Measurements from ENCODE around the gene UBASH3B. TPM values are rescaled to one million over a fixed set of nuclear protein-coding genes. Genes with fewer than 3 reads are reported as not detected.

The UBASH3B gene
- total RNA-seq, 2 donors from 2014 or later = 7.0 to 10.6 TPM

DNA sequence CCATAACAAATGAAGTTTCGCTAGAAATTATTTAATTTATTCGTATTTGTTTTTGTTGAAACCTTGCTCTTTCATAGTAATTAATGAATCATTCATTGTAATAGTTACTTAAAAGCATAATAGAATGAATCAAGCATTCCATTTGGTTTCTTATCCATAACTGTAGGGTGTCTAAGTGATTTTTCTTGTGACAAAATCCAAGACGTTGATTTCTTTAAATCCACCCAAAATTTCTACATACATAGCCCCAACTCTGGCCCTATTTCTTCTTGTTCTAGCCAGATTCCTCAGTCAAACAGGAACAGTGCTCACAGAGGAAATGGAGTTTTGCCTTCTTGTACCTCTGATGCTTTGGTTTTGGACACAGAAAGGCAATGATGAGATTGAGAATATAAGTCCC lies 25.5 kb downstream of the UBASH3B start:
- no peak for ATAC-seq (replicated peaks)
- Mint-ChIP-seq H3K27ac (no peak overlapping the region), H3K4me1 (peaks cover 7% of the 10 kb centered on the region), H3K9me3 (no peaks in the 10 kb centered on the region), H3K4me3 (no peak overlapping the region), H3K36me3 (ENCODE audit: low read depth) (no peaks in the 10 kb centered on the region), H3K27me3 (no peaks in the 10 kb centered on the region)

DNA sequence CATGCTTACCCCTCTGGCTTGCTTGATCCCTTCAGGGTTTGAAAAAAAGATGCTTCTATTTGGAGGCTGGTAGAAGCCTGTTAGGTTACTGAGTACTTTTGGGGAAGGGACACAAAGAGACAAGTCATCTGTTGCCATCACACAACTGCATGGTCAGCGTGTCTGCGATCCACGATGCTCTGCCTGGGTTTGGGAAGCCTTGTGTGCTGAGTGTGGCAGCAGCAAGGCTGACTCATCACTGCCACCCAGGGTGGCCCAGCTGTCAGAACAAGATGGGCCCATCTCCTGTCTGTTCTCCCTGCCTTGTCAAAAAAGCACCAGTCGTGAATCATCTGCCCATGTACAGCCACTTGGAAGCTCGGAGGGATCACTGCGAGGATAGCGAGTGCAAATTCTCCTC lies 26.2 kb downstream of the UBASH3B start:
- peak; percentile 34 for ATAC-seq (replicated peaks)
- H3K4me1 Mint-ChIP-seq = peaks cover 8% of the 10 kb centered on the region
- no peak overlapping the region for H3K4me3 Mint-ChIP-seq
- H3K9me3 Mint-ChIP-seq = no peaks in the 10 kb centered on the region
- H3K27ac Mint-ChIP-seq = no peak overlapping the region
- no peaks in the 10 kb centered on the region for H3K27me3 Mint-ChIP-seq
- H3K36me3 Mint-ChIP-seq (ENCODE audit: low read depth) = no peaks in the 10 kb centered on the region

DNA sequence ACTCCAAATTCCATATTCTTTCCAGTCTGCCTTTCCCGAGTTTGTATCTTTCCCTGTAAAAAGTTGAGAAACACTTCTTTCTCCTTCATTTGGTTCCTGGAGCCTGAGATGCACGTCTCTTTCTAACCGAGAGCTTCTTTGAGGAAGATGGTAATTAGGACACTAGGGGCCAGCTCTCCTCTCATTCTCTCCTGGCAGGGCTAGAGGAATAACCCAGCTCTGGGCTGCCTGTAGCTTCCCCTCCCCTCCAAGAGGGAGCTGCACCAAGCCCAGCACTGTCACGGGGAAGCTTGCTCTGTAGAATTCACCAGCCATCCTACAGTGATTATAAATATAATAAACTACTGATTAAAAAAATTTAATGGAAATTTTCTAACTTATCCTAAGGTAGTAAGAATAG lies 26.9 kb downstream of the UBASH3B start:
- Mint-ChIP-seq H3K9me3 (no peaks in the 10 kb centered on the region), H3K4me3 (no peak overlapping the region), H3K27ac (no peak overlapping the region), H3K4me1 (peaks cover 11% of the 10 kb centered on the region), H3K27me3 (no peaks in the 10 kb centered on the region), H3K36me3 (ENCODE audit: low read depth) (no peaks in the 10 kb centered on the region)
- ATAC-seq (replicated peaks) = no peak

DNA sequence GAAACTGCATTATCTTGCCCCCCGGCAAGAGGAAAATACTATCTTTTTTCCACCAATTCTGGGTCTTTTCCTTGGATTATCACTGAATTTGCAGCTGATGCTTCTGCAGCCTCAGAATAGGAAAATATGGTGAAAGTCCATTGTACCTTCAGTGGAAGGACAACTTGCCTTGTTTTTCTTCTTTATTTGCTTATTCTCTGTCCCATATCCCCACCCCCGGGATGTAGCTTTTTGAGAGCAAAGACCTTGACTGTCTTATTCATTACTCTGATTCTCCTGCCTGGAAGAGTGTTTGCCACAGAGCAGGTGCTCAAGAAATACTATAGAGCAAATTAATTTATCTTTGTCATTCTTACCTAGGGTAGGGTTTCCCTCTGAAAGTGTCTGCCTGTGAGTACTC lies 29.5 kb downstream of the UBASH3B start:
- Mint-ChIP-seq H3K27me3 (no peaks in the 10 kb centered on the region), H3K36me3 (ENCODE audit: low read depth) (no peaks in the 10 kb centered on the region), H3K9me3 (no peaks in the 10 kb centered on the region), H3K27ac (no peak overlapping the region), H3K4me3 (no peak overlapping the region), H3K4me1 (peaks cover 16% of the 10 kb centered on the region)
- no peak for ATAC-seq (replicated peaks)

DNA sequence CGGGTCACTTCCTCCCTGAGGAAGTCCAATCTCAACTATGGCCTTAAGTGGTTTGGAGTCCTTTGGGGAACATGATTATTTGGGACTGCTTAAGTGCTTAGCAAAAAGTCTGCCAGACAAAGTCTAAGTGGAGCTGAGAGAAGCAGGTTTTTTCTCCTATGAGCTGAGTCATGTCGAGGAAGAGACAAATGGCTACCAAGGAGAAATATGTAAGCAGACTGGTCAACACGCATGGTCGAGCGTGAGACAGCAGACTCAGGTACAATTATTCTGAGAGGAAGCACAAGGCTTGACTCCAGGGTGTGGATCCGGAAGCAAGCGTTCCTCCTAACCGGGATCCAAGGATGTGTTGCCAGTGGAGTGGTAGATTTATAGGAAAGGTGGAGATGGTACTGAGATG lies 30.6 kb downstream of the UBASH3B start:
- Mint-ChIP-seq H3K27ac (no peak overlapping the region), H3K4me3 (no peak overlapping the region), H3K9me3 (no peaks in the 10 kb centered on the region), H3K27me3 (no peaks in the 10 kb centered on the region), H3K4me1 (peaks cover 18% of the 10 kb centered on the region), H3K36me3 (ENCODE audit: low read depth) (no peaks in the 10 kb centered on the region)
- ATAC-seq (replicated peaks) = no peak

DNA sequence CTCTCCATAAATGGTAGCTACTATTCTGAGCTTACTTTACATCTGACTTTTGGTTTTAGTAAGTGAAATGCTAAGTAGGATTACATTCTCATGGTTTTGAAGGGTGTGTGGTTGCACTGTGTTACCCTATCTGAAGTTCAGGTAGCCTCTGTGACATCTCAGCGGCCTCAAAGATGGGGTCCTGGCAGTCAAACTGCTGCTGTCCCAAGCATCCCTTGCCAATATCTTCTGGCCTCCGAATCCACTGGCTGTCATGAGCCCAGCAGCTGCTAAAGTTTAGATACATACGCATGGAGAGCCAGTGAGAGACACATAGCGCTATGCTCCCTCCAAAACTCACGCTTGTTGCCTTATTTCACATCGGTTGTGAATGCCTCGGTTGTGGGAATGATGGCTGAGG lies 34.9 kb downstream of the UBASH3B start:
- Mint-ChIP-seq H3K9me3 (no peaks in the 10 kb centered on the region), H3K36me3 (ENCODE audit: low read depth) (no peaks in the 10 kb centered on the region), H3K27ac (peak overlapping the region; percentile 41), H3K4me3 (peak overlapping the region; percentile 65), H3K4me1 (peaks cover 32% of the 10 kb centered on the region), H3K27me3 (no peaks in the 10 kb centered on the region)
- ATAC-seq (replicated peaks) = peak; percentile 39

DNA sequence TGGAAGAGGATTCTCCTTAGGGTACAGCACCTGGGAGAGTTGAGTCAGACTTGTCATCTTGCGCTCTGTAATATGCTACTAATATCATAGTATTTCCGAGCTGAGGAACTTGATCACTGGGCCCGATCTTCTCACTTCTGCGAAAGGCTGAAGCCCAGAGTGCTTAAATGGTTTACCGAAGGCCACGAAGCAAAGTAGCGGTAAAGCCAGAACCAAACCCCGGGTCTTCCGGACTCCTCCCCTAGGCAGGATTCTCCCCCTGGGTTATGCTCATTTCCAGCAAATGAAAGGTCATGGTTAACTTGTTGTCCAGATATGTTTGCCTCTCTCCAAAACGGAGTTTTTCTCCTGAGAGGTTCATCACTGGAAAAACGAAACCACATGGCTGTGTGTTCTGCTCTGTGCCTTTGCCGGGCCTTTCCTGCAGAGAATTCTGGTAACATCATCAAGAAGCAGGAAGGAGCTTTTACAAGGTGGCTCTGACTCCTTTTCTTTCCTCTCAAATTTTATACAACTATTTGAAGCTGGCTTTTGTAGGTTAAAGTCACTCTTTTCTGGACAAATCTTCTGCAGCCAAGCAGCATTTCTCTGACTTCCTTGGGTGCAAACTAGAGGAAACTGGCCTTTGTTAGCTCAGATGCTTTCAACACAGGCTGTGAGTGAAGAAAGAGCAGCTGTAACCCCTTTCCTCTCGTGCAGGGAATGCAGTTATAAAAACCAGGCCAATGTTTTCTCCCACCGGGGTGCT lies 35.5 kb downstream of the UBASH3B start:
- peak; percentile 16 for ATAC-seq (replicated peaks)
- Mint-ChIP-seq H3K36me3 (ENCODE audit: low read depth) (no peaks in the 10 kb centered on the region), H3K27ac (peak overlapping the region; percentile 41), H3K4me1 (peaks cover 35% of the 10 kb centered on the region), H3K9me3 (no peaks in the 10 kb centered on the region), H3K27me3 (no peaks in the 10 kb centered on the region), H3K4me3 (peak overlapping the region; percentile 65)

DNA sequence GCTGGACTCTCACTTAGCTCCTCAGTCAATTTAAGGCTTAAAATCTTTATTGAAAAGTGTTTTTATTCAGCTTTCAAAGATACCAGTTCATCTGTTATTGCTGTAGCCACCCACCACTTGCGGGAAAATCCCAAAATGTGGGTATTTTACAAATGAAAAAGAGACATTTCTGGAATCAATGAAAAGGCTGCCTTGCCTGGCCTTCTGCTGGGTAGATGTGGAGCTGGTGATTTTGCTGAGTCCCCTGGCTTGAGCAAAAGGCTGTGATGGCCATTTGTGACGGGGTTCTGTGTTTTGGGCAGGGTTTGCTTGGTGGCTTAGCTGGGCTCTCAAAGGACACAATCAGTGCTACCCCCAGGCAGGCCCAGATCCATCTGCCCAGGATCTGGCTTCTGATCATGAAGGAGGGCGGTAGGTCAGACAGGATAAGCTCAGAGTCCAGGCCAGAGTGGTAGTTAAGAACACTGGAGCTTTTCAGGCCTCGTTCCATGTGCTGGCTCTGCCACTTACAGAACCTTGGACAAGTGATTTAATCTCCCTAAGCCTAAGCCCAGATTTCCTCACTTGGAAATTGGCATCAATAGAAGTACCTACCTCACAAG lies 36.1 kb downstream of the UBASH3B start:
- no peak for ATAC-seq (replicated peaks)
- Mint-ChIP-seq H3K9me3 (no peaks in the 10 kb centered on the region), H3K36me3 (ENCODE audit: low read depth) (no peaks in the 10 kb centered on the region), H3K27me3 (no peaks in the 10 kb centered on the region), H3K4me3 (peak overlapping the region; percentile 65), H3K4me1 (peaks cover 32% of the 10 kb centered on the region), H3K27ac (peak overlapping the region; percentile 41)

DNA sequence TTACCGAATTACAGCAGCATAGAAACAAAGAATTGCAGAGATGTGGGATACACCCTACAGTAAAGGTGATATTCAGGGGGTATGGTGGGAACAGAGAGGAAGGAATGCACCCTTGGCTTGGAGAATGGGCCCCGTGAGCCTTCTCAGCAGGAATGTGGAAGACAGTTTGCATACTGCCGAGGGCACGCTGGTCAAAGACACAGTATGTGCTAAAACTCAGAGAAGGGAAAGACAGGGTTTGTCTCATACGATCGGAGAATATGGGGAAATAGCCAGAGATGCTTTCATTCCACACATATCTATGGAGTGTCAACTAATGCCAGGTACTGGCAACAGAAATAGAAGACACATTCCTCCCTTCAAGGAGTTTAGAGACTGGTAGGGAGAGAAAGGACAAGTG lies 36.9 kb downstream of the UBASH3B start:
- peak overlapping the region; percentile 41 for H3K27ac Mint-ChIP-seq
- no peaks in the 10 kb centered on the region for H3K9me3 Mint-ChIP-seq
- ATAC-seq (replicated peaks) = no peak
- H3K36me3 Mint-ChIP-seq (ENCODE audit: low read depth) = no peaks in the 10 kb centered on the region
- no peak overlapping the region for H3K4me3 Mint-ChIP-seq
- H3K27me3 Mint-ChIP-seq = no peaks in the 10 kb centered on the region
- H3K4me1 Mint-ChIP-seq = peaks cover 34% of the 10 kb centered on the region

DNA sequence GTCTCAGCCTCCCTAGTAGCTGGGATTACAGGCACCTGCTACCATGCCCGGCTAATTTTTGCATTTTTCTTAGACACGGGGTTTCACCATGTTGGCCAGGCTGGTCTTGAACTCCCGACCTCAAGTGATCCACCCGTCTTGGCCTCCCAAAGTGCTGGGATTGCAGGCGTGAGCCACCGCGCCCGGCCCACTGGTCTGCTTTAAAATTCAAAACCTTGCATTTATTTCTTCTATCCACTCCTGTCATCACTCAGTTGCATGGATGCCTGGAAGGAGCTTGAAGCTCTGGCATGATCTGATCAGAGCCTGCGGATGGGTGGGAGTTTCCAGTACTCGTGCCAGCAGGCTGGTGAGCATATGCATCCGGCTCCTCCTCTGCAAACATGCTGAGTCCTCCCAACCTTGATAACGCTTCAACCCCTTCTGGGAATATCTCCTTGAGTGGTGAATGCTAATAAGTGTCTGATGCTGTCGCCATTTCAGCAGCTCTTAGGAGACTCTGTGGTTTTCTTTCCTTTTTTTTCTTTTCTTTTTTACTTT lies 39.6 kb downstream of the UBASH3B start:
- H3K27ac Mint-ChIP-seq = no peak overlapping the region
- no peaks in the 10 kb centered on the region for H3K27me3 Mint-ChIP-seq
- H3K4me1 Mint-ChIP-seq = peaks cover 39% of the 10 kb centered on the region
- H3K9me3 Mint-ChIP-seq = no peaks in the 10 kb centered on the region
- ATAC-seq (replicated peaks) = no peak
- no peak overlapping the region for H3K4me3 Mint-ChIP-seq
- no peaks in the 10 kb centered on the region for H3K36me3 Mint-ChIP-seq (ENCODE audit: low read depth)

DNA sequence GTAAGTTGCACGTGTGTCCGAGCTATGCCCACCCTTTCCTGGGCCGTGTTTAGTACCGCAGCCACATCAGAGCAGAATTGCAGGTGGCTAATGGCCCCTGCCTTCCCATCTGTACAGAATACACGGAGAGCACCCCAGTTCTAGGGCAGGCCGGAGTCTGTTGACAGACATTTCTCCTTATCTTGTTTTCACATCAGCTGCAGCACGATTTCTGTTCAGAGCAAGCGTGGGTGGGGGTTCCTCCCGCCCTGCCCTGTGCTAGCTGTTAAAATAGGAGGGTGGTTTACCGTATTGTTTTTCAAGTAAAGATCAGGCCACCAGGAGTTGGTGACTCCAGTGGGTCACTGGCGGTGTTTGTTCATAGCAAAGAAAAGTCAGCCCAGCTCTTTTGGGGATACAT lies 41.1 kb downstream of the UBASH3B start:
- peak; percentile 87 for ATAC-seq (replicated peaks)
- peaks cover 34% of the 10 kb centered on the region for H3K4me1 Mint-ChIP-seq
- H3K9me3 Mint-ChIP-seq = no peaks in the 10 kb centered on the region
- no peaks in the 10 kb centered on the region for H3K36me3 Mint-ChIP-seq (ENCODE audit: low read depth)
- H3K27me3 Mint-ChIP-seq = no peaks in the 10 kb centered on the region
- H3K27ac Mint-ChIP-seq = peak overlapping the region; percentile 58
- peak overlapping the region; percentile 66 for H3K4me3 Mint-ChIP-seq

DNA sequence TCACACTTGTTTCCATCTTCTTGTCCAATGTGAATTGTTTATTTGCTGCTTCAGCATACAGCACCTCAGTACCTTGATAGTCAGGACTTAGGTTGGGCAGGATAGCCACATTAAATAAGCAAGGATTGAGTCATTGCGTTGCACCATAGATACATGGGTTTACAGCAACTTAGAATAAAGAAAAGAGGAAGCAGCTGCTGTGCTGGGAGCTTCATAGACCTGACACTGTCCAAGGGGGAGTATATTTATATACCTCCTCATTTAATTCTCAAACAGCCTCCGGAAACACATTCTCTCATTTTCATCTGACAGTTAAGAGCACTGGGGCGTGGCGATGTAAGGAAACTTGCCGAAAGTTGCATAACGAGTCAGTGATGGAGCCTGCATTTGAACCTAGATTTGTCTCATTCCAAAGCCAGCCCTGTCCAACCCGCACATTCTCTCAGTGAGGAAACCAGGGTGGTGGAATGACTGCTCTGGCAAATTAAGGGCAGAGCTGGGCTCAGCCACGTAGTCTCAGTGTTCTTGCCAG lies 42.2 kb downstream of the UBASH3B start:
- H3K4me3 Mint-ChIP-seq = peak overlapping the region; percentile 66
- H3K4me1 Mint-ChIP-seq = peaks cover 34% of the 10 kb centered on the region
- H3K27me3 Mint-ChIP-seq = no peaks in the 10 kb centered on the region
- peak overlapping the region; percentile 58 for H3K27ac Mint-ChIP-seq
- no peaks in the 10 kb centered on the region for H3K36me3 Mint-ChIP-seq (ENCODE audit: low read depth)
- H3K9me3 Mint-ChIP-seq = no peaks in the 10 kb centered on the region
- ATAC-seq (replicated peaks) = peak; percentile 77

DNA sequence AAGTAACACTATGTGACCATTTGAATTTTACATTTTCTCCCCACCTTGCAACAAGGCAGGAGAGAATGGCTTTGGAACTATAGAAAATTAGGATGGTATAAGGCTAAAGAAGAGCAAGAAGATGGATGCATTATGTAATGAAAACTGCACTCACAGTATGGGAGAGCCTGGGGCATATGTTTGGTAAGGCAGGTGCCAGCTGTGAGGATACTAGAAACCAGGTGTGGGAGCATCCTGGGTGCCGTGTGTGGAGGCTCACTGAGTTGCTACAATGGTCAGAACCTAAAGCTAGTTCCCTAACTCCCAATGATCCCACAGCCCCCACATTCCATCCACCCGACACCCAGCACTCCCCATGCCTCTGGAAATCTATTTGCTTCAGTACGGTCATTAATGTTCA lies 42.9 kb downstream of the UBASH3B start:
- peak overlapping the region; percentile 58 for H3K27ac Mint-ChIP-seq
- peaks cover 31% of the 10 kb centered on the region for H3K4me1 Mint-ChIP-seq
- H3K9me3 Mint-ChIP-seq = no peaks in the 10 kb centered on the region
- ATAC-seq (replicated peaks) = no peak
- no peaks in the 10 kb centered on the region for H3K36me3 Mint-ChIP-seq (ENCODE audit: low read depth)
- H3K27me3 Mint-ChIP-seq = no peaks in the 10 kb centered on the region
- peak overlapping the region; percentile 66 for H3K4me3 Mint-ChIP-seq

DNA sequence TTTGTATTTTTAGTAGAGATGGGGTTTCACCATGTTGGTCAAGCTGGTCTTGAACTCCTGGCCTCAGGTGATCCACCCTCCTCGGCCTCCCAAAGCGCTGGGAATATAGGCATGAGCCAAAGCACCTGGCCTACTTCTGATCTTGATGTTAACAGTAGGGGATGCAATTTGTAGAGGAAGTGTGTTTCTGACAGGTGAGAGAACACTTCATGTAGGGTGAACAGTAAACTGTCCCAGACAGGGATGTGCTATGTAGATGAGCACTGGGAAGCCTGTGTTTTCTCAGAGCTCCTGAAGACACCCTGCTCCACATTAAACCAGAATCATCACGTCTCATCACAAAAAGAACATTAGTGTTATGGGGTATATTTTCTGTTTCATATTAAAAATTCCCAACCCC lies 45.1 kb downstream of the UBASH3B start:
- H3K9me3 Mint-ChIP-seq = no peaks in the 10 kb centered on the region
- H3K27me3 Mint-ChIP-seq = no peaks in the 10 kb centered on the region
- peaks cover 35% of the 10 kb centered on the region for H3K4me1 Mint-ChIP-seq
- H3K36me3 Mint-ChIP-seq (ENCODE audit: low read depth) = peaks cover 4% of the 10 kb centered on the region
- H3K4me3 Mint-ChIP-seq = no peak overlapping the region
- no peak overlapping the region for H3K27ac Mint-ChIP-seq
- no peak for ATAC-seq (replicated peaks)

DNA sequence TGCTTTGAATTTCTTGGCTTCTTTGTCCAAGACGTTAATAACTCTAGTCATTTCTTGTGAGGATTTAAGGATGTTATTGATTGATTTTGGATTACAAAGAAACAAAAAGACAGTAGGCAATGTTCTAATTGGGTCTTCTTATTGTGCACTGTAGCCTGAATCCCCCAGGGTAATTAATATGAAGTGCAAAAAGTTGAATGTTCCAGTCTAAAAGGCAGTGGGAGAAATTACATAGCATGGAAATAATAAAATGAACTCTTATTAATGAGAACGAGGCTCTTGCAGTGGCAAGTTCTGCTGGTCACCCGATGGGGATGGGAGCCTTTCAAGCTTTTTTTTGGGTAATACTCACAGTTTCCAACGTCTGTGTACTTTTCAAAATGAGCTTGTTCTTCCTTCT lies 45.6 kb downstream of the UBASH3B start:
- Mint-ChIP-seq H3K4me1 (peaks cover 34% of the 10 kb centered on the region), H3K27me3 (no peaks in the 10 kb centered on the region), H3K27ac (no peak overlapping the region), H3K4me3 (no peak overlapping the region), H3K9me3 (no peaks in the 10 kb centered on the region), H3K36me3 (ENCODE audit: low read depth) (peaks cover 4% of the 10 kb centered on the region)
- ATAC-seq (replicated peaks) = no peak

All from activated T-helper 17 cell treated with anti-CD3 and anti-CD28 coated beads, Interleukin-2, amount 50 U/mL, for 72 hours (primary cell).